Gastroesophageal sphincter (tissue), 4 donors: ENCODE data around the gene FZD1. TPM values are rescaled to one million over a fixed set of nuclear protein-coding genes. Genes with fewer than 3 reads are reported as not detected.

Experiments used
- ATAC-seq: fragments of 150-250 bp; one replicate; pipeline ENCODE4 v1.9.1; 2016; ENCODE audit warnings: mild to moderate bottlenecking, moderate library complexity
- H3K27ac ChIP-seq, 4 donors: fragments of 200-600 bp; sonication (generic) in 3 of 4; 1 replicate in 3 of 4; 2 replicates in 1 of 4; pipeline ENCODE4 v1.5.1; 2016 to 2019
- H3K27me3 ChIP-seq: fragments of 200-600 bp; sonication (generic); one replicate; pipeline ENCODE4 v1.5.1; 2019
- H3K36me3 ChIP-seq, 2 donors: fragments of 200-600 bp; sonication (generic); one replicate each; pipeline ENCODE4 v1.5.1; 2019; ENCODE audit warnings: control low read depth in 1 of 2
- H3K4me1 ChIP-seq, 3 donors: fragments of 200-600 bp; sonication (generic); 1 replicate in 2 of 3; 2 replicates in 1 of 3; pipeline ENCODE4 v1.5.1; 2016 to 2019; ENCODE audit warnings: control low read depth in 2 of 3
- H3K4me3 ChIP-seq, 2 donors: fragments of 200-600 bp; sonication (generic); one replicate each; pipeline ENCODE4 v1.5.1; 2019; ENCODE audit warnings: mild to moderate bottlenecking in 1 of 2, moderate library complexity in 1 of 2
- H3K9me3 ChIP-seq, 3 donors: fragments of 200-600 bp; sonication (generic); one replicate each; pipeline ENCODE4 v1.5.1; 2017 to 2019; ENCODE audit warnings: control low read depth in 2 of 3
- EP300 ChIP-seq: sonication (generic); formaldehyde crosslinking; IDR thresholded peaks from one replicate; pipeline ENCODE4 v1.6.1; 2017; ENCODE audit warnings: antibody characterized with exemption, mild to moderate bottlenecking
- POLR2A ChIP-seq, 2 donors: fragments of 450-650 bp; IDR thresholded peaks; one replicate each; pipeline ENCODE4 v1.6.1; 2017; ENCODE audit warnings: antibody characterized with exemption in 2 of 2, mild to moderate bottlenecking in 2 of 2, moderate library complexity in 1 of 2
- POLR2AphosphoS5 ChIP-seq: sonication (generic); formaldehyde crosslinking; IDR thresholded peaks from one replicate; pipeline ENCODE4 v1.6.1; 2017; ENCODE audit warnings: antibody characterized with exemption
- WGBS, 2 donors: methylation state at CpG; one replicate each; pipeline ENCODE4 v1.1.5; 2018; ENCODE audit warnings: low coverage in 1 of 2; 5-methylcytosine and 5-hydroxymethylcytosine counted together
- total RNA-seq, 4 donors: library from RNA; depleted of rRNA; stranded (reverse); fragments of >200 nt; gene quantifications; one replicate each; pipeline ENCODE4 v1.1.0, GENCODE V29; 2016
- TF ChIP-seq, protein P1 (sequence below), 4 experiments: fragments of 200-600 bp in 2 of 4; fragments of 450-650 bp in 2 of 4; sonication (generic) in 1 of 4; IDR thresholded peaks; one replicate each; pipeline ENCODE4 v1.5.1; 2017 to 2019; ENCODE audit warnings: antibody characterized with exemption in 4 of 4, mild to moderate bottlenecking in 2 of 4, moderate library complexity in 2 of 4

Gene FZD1
- total RNA-seq, 4 donors from 2014 or later = 12.3 to 19.5 (median 17.3) TPM

DNA sequence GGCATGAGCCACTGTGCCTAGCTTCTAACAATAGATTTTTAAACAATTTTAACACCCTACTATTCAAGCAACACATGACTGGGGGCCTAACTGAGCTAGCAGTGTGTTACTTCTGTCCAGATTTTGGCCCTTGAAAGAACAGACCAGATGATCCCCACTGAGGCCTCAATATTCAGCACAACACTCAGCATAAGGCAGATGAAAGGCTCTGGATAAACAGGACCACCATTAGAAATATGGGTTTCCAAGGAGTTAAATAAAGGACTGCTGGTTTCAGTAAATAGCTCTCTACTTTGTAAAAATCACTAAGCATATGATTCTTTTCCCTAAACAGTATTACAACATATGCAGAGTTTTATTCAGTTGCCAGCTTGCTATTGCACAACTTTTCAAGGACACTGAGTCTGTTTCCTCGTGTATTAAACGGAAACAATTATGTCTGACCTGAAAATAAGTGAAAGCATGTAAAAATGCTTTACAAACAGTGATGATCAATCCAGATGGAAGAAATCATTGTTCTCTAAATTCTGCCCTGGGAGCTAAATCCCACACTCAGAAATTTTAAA, 23.8 kb upstream of the FZD1 start:
- 69 to 72% methylated on average over 2 of the region's 2 CpGs for WGBS, 2 donors
- no peaks in the 10 kb centered on the region for H3K36me3 ChIP-seq
- peaks cover 0 to 12% (median 4%) of the 10 kb centered on the region in 3 donors for H3K4me1 ChIP-seq
- H3K4me3 ChIP-seq = no peak overlapping the region
- peak overlapping the region in 3 of 4 donors; percentile 4 to 37 (median 20) for H3K27ac ChIP-seq
- peak; percentile 12 for TF ChIP-seq POLR2AphosphoS5
- TF ChIP-seq, protein P1, sequence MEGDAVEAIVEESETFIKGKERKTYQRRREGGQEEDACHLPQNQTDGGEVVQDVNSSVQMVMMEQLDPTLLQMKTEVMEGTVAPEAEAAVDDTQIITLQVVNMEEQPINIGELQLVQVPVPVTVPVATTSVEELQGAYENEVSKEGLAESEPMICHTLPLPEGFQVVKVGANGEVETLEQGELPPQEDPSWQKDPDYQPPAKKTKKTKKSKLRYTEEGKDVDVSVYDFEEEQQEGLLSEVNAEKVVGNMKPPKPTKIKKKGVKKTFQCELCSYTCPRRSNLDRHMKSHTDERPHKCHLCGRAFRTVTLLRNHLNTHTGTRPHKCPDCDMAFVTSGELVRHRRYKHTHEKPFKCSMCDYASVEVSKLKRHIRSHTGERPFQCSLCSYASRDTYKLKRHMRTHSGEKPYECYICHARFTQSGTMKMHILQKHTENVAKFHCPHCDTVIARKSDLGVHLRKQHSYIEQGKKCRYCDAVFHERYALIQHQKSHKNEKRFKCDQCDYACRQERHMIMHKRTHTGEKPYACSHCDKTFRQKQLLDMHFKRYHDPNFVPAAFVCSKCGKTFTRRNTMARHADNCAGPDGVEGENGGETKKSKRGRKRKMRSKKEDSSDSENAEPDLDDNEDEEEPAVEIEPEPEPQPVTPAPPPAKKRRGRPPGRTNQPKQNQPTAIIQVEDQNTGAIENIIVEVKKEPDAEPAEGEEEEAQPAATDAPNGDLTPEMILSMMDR (IDR thresholded peaks at IDR 0.05) = no peak
- no peak for TF ChIP-seq EP300
- peak; percentile 70 for ATAC-seq
- H3K9me3 ChIP-seq = no peaks in the 10 kb centered on the region
- H3K27me3 ChIP-seq = no peaks in the 10 kb centered on the region

DNA sequence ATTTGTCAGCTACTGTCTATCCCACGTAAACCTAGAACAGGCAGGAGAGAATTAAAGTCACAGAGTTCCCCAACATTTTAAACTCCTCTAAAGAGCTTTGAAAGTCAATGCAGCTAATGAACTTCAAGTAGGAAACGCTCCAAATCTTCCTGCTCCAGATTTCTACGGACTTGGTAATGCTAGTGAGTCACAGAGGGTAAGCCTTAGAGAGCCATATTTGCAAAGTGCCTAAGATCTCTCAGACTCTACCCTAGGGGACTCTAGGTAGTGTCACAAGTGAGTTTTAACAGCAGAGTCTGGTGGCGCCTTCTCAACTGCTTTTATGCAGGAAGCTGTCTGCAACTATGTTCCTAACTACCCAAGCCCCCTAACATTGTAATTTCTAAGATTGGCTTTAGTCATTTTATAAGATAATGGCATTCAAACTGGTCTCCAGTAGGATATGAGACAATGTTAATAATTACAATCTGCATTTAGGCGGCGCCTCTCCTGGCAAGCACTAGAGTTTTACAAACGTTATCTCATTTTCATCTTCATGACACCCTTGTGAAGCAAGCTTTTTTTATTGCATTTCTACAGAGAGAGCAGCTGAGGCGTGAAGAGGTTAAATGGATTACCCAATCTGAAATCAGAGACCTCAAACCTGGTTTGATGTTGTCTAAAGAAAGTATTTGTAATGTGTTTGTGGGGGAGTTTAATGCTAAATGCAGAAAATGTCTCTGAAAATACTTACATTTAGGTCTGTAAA, 22.0 kb upstream of the FZD1 start:
- Histone ChIP-seq H3K36me3 (no peaks in the 10 kb centered on the region), H3K4me3 (no peak overlapping the region), H3K27ac (no peak overlapping the region), H3K27me3 (no peaks in the 10 kb centered on the region), H3K4me1 (peaks cover 0 to 12% (median 4%) of the 10 kb centered on the region in 3 donors), H3K9me3 (no peaks in the 10 kb centered on the region)
- WGBS, 2 donors = 75 to 88% methylated on average over 6 to 8 of the region's 8 CpGs
- TF ChIP-seq EP300 (no peak), POLR2A (IDR thresholded peaks at IDR 0.05) (no peak), POLR2AphosphoS5 (no peak)
- TF ChIP-seq, protein P1 (IDR thresholded peaks at IDR 0.05) = no peak
- ATAC-seq = no peak

DNA sequence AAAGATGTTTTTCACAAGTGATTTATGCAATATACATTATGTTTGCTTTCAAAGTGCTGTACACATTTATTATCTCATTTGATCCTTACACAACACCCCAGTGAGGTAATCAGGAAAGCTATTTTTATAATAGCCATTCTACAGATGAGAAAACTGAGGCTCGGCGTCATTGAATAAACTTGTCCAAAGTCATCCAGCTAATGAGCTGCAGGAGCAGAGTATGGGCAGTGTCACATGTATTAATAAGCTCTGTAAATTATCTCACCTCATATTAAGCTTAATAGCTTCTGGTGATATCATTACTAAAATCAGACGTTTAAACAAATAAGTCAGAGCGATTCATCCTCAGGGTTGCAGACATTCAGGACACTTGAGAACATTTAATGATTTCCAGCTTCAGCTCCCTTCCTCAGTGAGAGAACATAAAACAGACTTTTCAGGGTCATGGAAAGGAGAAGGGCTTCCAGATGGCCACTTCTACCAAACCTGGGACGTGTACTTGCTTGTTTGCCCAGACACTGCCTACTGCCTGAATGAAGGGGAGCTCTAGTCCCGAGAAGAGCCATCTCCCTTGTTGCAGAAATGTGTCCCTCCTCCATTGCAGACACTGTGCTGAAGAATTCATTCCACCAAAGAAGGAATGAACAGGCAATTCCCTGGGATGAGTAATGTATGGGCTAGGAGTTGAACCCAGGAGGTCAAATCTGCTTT, 20.5 kb upstream of the FZD1 start:
- Histone ChIP-seq H3K9me3 (no peaks in the 10 kb centered on the region), H3K27me3 (no peaks in the 10 kb centered on the region), H3K4me3 (no peak overlapping the region), H3K27ac (no peak overlapping the region), H3K4me1 (peaks cover 0 to 12% (median 4%) of the 10 kb centered on the region in 3 donors), H3K36me3 (no peaks in the 10 kb centered on the region)
- WGBS, 2 donors = 70 to 81% methylated on average over 4 to 6 of the region's 6 CpGs
- ATAC-seq = no peak
- no peak for TF ChIP-seq EP300
- TF ChIP-seq POLR2AphosphoS5 = no peak
- TF ChIP-seq, protein P1 (IDR thresholded peaks at IDR 0.05) = no peak
- no peak for TF ChIP-seq POLR2A (IDR thresholded peaks at IDR 0.05)

DNA sequence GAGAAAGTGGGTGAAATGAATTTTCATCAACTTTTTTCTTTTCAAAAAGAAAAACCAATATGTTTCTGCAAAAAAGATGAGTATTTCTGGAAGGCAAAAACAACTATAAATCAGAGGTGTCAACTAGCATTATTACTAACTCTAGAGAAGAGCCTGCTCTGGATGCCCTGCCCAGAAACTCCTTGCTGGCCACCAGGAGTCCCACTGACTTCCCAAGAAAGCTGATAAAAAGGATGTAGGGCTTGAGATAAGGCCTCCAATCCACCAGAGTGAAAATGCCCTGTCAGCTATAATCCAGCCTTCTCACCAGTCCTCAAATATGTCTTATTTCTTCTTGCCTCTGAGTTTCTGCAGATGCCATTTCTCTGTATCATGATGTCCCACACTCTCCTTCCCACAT, 16.7 kb upstream of the FZD1 start:
- no peak for ATAC-seq
- no peaks in the 10 kb centered on the region for H3K27me3 ChIP-seq
- no peak overlapping the region for H3K27ac ChIP-seq
- H3K36me3 ChIP-seq = no peaks in the 10 kb centered on the region
- H3K4me1 ChIP-seq = no peaks in the 10 kb centered on the region
- no peaks in the 10 kb centered on the region for H3K9me3 ChIP-seq
- TF ChIP-seq, protein P1 (IDR thresholded peaks at IDR 0.05) = no peak
- TF ChIP-seq EP300 = no peak
- TF ChIP-seq POLR2A (IDR thresholded peaks at IDR 0.05) = no peak
- no peak for TF ChIP-seq POLR2AphosphoS5
- H3K4me3 ChIP-seq = no peak overlapping the region
